ENCODE results near the gene GTF3C5.
"Not testable (repeated sequence)": the region's sequence is repeated elsewhere in the genome, so short reads cannot be mapped to it uniquely, and the experiment has no call there.

The GTF3C5 gene

DNA sequence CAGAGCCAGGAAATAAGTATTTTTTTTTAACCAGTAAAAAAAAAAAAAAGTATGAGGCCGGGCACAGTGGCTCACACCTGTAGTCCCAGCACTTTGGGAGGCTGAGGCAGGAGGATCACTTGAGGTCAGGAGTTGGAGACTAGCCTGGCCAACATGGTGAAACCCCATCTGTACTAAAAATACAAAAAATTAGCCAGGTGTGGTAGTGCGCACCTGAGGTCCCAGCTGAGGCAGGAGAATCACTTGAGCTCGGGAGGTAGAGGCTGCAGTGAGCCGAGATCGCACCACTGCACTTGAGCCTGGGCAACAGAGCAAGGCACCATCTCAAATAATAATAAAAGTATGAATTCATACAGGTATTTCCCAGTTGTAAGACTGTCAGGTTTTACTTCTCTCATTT is 41.4 kb downstream of the GTF3C5 start:
- FAIRE-seq: not testable (repeated sequence)

DNA sequence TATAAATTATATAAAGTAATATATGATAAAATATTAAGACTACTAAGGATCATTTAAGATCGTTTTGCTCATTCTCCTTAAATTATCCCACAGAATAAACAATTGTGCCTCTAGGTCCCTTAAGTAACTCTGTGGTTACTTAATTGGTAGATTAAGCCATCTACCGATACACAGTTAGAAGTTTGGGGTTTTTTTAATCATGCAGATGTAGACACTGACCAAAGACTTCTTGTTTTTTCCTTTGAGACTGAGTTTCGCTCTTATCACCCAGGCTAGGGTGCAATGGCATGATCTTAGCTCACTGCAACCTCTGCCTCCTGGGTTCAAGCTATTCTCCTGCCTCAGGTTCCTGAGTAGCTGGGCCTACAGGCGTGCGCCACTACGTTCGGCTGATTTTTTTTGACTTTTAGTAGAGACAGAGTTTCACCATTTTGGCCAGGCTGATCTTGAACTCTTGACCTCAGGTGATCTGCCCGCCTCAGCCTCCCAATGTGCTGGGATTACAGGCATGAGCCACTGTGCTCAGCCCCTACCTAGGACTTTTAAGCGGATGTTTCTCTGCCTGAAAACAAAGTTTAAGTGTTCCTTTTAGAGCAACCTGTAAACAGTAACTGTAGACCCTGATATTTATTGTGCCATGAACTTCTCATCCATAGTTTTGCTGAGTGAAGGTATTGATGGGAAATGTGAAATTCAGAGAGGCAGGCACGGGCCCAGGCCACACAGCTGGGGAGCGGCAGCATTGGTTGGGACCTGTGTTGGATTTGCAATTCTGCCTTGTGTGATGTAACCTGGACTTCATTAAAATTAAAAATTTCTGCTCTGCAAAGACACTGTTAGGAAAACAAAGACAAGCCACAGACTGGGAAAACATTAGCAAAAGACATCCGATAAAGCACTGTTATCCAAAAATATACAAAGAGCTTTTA is 42.6 kb downstream of the GTF3C5 start:
- FAIRE-seq: no peak

DNA sequence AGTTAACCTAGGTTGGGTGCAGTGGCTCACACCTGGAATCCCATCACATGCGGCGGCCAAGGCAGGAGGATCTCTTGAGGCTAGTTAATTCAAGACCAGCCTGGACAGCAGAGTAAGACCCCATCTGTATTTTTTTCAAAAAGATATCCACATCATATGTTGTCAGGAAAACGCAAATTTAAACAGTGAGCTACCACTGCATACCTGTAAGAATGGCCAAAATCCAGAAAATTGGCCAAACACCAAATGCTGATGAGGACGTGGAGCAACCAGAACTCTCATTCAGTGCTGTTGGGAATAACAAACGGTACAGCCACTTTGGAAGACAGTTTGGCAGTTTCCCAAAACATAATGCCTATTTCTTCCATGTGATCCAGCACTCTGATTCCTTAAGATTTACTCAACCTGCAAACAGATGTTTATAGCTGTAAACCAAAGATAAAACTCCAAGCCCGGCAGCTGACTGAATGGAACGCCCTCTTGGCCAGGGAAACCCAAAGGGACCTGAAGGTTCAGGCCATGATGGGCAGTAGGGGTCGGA is 43.4 kb downstream of the GTF3C5 start:
- FAIRE-seq: no peak

DNA sequence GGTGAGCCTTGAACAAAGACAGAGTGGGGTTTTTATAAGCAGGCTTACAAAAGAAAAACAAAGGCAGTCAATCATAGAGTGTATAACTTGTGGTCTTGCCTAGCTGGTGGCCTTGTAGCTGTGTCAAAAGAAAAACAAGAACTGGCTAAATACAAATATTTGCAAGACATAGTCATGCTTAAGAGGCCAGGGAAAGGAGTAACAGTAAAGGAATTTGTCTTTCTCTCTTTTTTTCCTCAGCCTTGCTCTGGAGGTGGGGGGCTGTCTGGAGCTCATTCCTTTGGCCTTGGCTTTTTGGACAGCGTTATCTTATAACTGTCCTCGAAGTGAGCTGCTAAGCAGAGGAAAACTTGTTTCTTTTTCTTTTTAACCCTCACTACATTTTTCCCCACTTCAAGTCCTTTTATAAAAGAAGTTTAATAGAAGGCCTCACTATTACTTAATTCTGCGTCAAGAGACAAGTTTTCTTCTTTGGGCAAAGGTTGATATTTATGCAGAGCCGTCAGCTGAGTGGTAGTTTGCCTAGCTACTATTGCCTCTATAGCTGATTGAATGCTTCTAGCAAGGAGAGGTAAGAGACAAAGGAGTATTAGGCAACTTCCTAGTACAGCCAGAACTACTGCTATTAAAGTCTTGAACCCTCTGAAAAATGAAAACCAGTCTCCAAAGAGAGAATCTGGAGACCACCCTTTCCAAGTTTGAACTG is 45.3 kb downstream of the GTF3C5 start:
- no peak for FAIRE-seq

DNA sequence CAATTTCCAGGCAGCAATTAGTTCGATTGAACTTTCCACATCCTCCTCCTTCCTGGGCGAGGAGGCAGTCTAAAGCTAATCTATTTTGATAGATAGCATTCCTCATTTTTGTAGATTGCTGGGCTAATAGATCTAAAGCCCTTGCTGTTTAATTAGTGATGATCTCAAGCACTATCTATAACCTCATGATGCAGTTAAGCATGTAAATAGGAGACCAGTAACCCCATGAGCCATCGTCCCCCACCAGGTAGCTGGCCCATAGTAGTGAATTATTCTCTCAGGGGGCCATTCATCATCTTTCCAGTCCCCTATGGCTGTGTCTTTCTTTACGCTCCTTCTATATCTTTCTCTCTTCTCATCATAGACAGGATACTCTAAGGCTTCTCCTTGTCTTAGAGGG is 45.9 kb downstream of the GTF3C5 start:
- no peak for FAIRE-seq

DNA sequence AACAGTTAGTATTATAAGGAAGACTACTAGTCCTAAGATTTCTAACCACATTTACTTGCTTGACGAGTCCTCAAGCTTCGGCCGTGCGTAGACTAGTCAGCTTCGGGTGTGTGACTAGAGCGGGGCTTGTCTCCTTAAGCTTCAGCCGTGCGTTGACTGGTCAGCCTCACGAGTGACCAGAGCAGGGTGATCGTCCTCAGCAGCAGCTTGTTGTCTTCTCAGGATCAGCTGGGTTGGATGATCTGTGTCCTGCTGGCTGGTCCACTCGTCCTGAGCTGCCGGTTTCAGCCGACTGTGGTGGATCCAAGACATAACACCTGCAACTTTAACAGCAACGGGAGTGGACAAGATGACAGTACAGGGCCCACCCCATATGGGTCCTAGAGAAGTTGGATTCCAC is 47.7 kb downstream of the GTF3C5 start:
- no peak for FAIRE-seq

DNA sequence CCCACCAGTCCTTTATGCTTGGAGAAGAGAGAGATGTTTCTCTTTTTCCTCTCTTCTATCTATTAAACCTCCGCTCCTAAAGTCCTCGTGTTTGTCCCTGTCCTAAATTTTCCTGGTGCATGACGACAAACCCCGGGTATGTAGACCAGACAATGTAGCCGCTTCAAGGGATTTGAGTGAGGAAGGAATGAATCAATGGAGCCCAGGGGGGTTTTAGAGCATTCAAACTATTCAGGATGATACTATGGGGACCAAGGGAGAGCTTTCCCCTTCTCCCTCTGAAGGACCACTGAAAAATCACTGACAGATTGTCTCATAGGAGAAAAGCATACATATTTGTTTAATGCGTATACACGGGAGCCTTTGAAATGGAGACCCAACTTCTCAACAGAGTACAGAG is 49.4 kb downstream of the GTF3C5 start:
- no peak for FAIRE-seq

DNA sequence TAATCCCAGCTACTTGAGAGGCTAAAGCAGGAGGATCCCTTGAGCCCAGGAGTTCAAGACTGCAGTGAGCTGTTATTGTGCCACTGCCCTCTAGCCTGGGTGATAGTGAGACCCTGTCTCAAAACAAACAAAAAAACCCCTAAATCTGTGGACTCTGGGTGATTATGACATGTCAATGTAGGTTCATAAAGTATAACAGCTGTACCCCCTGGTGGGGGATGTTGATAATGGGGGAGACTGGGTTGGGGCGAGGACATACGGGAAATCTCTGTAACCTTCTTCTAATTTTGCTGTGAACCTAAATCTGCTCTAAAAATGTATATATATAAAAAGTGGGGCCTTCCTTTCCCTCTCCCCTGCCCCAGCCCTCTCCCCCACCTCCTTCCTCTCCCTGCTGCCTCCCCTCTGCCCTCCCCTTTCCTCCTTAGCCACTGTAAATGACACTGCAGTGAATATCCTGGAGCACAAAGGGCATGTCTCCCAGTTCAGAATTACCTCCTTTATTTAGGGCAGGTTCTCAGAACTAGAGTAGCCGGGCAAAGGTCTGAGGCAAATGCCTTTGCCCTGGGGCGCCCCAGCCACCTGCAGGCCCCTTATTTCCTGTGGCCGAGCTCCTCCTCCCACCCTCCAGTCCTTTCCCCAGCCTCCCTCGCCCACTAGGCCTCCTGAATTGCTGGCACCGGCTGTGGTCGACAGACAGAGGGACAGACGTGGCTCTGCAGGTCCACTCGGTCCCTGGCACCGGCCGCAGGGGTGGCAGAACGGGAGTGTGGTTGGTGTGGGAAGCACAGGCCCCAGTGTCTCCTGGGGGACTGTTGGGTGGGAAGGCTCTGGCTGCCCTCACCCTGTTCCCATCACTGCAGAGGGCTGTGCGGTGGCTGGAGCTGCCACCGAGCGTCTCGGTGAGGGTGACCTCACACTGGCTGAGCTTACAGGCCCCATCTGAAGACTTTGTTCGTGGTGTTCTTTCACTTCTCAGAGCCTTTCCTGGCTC is 50.3 kb downstream of the GTF3C5 start:
- FAIRE-seq: not testable (repeated sequence)

DNA sequence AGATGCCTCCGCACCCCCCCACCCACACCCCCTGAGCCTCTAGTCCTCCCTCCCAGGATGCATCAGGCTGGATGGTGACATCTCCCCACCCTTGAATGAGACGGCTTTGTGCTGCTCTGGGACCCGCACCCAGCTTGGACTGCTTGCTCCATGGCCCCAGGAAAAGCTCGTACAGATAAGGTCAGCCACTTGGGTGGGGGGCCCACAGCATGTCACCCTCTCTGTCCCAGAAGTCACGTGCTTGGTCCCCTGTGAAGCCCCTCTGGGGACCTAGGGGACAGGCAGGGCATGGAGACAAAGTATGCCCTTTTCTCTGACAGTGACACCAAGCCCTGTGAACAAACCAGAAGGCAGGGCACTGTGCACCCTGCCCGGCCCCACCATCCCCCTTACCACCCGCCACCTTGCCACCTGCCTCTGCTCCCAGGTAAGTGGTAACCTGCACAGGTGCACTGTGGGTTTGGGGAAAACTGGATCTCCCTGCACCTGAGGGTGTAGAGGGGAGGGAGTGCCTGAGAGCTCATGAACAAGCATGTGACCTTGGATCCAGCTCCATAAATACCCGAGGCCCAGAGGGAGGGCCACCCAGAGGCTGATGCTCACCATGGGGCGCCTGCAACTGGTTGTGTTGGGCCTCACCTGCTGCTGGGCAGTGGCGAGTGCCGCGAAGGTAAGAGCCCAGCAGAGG is 51.3 kb downstream of the GTF3C5 start:
- FAIRE-seq: not testable (repeated sequence)

DNA sequence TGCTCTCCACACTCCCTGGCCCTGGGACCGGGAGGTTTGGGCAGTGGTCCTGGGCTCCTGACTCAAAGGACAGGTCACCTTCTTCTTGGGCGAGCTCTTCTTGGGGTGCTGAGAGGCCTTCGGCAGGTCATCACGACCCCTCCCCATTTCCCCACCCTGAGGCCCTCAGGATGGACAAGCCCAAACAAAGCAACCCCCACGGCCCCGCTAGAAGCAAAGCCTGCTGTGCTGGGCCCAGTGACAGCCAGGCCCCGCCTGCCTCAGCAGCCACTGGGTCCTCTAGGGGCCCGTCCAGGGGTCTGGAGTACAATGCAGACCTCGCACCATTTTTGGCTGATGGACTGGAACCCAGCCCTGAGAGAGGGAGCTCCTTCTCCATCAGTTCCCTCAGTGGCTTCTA is 52.9 kb downstream of the GTF3C5 start:
- FAIRE-seq: not testable (repeated sequence)

DNA sequence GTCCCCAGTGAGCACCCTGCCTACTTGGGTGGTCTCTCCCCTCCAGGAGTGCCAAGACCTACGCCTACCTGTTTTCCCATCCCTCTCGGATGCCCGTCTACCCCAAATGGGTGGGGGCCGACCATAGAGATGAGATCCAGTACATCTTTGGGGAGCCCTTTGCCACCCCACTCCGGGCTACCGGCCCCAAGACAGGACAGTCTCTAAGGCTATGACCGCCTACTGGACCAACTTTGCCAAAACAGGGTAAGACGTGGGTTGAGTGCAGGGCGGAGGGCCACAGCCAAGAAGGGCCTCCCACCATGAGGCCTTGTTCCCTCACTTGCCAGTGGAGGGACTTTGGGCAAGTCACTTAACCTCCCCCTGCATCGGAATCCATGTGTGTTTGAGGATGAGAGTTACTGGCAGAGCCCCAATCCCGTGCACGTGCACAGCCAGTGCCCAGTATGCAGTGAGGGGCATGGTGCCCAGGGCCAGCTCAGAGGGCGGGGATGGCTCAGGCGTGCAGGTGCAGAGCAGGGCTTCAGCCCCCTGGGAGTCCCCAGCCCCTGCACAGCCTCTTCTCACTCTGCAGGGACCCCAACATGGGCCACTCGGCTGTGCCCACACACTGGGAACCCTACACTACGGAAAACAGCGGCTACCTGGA is 55.5 kb downstream of the GTF3C5 start:
- FAIRE-seq: not testable (repeated sequence)

DNA sequence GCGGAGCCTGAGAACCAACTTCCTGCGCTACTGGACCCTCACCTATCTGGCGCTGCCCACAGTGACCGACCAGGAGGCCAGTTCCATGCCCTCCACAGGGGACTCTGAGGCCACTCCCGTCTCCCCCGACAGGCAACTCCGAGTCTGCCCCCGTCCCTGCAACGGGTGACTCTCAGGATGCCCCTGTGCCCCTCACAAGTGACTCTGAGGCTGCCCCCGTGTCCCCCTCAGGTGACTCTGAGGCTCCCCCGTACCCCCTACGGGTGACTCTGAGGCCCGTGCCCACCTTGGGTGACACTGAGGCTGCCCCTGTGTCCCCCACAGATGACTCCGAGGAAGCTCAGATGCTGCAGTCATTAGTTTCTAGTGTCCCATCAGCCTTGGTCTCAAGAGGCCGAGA is 56.1 kb downstream of the GTF3C5 start:
- FAIRE-seq: no peak

DNA sequence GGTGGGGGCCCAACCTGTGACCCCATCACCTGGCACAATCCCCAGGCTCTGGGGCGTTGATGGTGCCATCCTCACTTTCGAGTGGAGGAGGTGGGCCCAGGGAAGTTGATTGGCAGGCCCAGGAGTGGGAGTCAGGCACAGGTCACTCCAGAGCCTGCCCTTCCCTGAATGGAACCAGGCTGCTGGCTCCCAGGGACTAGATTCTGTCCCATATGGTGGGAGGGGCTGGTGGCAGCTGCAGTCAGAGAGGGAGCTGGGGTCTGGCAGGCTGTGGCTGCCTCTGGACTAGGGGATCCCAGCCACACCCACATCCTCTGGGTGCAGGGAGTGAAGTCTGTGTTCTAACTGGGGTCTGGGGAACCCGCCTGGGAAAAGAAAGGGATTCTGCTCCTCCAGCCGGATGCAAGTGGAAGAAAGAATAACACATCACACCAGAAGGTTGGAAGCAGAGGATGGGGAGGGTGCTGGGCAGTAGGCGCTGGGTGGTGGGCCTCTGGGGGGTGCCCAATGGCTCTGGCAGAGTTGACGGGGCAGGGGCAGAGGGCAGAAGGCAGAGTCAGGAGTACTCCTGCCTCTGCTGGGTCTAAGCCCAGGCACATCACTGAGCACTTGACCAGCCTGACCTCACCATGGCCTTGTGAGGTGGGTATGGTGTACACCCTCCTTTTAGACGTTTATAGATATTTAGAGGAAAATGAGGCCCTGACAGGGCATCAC is 56.8 kb downstream of the GTF3C5 start:
- FAIRE-seq: no peak

DNA sequence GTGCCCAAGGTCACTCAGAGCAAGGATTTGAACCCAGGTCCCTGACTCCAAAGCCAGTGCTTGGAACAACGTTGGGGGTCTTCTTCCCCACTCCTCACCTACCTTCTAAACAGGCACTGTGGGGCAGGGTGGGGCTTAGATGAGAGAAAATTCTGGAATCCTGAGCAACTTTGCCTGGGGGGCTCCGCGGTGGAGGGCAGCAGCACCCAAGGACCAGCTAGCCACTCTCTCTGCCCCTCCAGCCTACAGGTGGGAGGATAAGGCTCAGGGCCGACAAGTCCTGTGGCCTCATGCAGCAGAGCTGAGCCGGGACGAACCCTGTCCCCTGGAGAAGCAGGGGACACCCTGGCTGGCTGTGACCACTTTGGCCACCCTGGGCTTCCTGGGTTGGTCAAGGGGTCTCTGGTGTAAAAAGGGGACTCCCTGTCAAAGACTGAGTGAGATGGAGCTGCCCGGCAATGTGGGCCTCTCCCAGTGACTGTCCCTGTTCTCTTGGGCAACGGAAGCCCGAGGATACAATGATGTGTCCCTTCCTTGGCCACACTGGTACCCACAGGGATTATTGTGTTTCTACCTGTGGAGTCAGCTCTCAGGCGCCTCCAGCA is 57.5 kb downstream of the GTF3C5 start:
- FAIRE-seq: no peak

DNA sequence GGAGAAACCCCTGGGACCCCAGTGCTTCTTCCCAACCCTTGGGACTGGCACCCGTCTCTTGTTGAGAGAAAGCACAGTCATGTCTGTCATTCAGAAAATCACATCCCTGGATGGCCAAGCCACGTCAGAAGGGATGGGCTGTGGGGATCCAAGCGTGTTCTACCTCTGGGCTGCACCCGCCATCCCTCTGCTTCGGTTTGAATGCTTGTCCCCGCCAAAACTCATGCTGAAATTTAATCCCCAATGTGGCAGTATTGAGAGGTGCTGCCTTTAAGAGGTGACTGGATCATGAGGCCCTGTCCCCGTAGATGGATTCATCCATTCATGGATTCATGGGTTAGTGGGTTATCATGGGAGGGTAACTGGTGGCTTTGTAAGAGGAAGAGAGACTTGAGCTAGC is 58.0 kb downstream of the GTF3C5 start:
- FAIRE-seq: no peak

DNA sequence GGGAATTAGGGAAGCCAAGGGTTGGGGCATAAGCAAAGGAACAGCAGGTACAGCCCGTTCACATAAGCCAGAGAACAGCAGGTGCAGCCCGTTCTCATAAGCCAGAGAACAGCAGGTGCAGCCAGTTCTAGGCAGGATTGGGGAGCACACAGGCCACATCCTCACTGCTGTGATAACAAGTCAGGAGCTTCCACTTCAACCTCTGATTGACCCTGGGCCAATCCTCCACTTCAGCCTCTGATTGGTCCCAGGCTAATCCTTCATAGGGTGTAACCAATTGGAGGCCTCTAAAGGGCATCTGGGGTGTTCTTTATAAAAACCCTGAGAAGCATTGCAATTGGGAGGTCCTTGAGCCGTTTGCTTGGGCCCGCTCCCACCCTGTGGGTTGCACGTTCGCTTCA is 58.5 kb downstream of the GTF3C5 start:
- FAIRE-seq: no peak

DNA sequence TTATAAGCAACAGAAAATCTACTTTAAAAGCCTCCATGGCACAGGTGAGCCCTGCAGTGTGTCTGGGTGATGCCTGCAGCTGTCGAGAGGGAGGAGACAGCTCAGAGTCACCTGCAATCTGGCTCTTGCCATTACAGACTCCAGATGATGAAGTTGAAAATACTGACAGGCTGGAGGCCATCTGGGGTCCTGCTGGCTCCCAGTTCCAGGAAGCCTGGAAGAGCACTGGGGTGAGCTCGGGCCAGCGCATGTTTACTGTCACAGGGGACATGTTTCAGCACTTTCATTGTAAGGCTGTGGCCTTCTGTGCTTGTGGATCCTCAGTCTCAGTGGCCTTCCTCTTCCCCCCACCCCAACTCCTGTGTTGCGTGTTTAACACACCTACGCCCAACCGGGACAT is 59.4 kb downstream of the GTF3C5 start:
- FAIRE-seq: no peak

DNA sequence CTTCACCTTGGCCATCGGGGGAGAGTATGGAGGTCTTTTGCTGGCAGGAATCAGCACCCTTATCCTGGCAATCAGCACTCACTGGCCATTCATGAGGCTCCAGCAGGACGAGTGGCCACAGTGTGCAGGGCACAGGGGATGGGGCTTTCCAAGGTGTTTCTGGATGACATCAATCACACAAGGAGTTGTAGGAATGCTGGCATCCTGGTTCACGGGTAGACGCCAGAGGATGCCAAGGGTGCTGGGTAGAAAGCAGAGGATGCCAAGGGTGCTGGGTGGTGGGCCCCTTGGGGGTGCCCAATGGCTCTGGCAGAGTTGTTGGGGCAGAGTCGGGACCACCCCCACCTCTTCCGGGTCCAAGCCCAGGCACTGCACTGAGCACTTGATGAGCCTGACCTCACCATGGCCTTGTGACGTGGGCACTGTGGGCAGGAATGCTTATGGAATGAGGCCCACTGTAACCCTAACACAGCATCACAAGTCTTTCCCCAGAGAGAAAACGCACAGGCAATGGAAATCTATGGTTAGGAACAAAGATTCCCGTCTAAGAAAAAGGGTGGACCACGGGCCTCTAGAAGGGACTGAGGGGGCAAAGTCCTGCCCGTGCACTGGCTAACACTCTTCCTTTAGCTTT is 60.1 kb downstream of the GTF3C5 start:
- no peak for FAIRE-seq

DNA sequence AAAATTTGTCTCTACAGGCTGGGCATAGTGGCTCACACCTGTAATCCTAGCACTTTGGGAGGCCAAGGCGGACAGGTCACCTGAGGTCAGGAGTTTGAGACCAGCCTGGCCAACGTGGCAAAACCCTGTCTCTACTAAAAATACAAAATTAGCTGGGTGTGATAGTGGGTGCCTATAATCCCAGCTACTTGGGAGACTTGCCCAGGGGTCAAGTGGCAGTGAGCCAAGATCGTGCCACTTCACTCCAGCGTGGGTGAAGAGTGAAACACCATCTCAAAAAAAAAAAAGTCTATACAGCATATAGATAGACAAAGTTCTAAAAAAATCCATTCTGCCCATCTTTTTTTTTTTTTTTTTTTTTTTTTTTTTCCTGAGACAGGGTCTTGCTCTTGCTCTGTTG is 63.6 kb downstream of the GTF3C5 start:
- not testable (repeated sequence) for FAIRE-seq

DNA sequence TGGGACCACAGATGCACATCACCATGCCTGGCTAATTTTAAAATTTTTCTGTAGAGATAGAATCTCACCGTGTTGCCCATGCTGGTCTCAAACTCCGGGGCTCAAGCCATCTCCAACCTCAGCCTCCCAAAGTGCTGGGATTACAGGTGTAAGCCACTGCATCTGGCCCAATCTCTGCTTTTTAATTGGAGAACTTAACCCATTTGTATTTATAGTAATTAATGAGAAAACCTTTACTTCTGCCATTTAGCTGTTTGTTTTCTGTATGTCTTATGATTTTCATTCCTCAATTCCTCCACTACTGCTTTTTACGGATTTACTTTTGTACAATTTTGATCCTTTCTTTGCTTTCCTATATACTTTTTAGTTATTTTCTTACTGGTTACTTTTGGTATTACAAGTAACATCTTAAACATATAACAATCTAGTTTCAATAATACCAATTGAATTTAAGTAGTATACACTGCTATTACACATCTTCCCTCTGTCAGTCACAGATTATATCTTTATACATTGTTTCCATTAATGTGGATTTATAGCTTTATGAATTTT is 64.1 kb downstream of the GTF3C5 start:
- FAIRE-seq: no peak
